HEK293T (cell line): ENCODE measurements around the gene NCKIPSD.

Experiments
- BHLHE40 ChIP-seq: fragments of 450-650 bp; IDR thresholded peaks from 2 replicates; pipeline ENCODE4 v1.6.1; 2016; ENCODE audit warnings: mild to moderate bottlenecking, moderate library complexity, borderline replicate concordance
- HDGF ChIP-seq: fragments of 450-650 bp; IDR thresholded peaks from 2 replicates; pipeline ENCODE4 v1.6.1; 2017; ENCODE audit warnings: antibody characterized with exemption, borderline replicate concordance
- PKNOX1 ChIP-seq: fragments of 450-650 bp; IDR thresholded peaks from 2 replicates; pipeline ENCODE4 v1.6.1; 2016

- TF ChIP-seq BHLHE40 (no peak), HDGF (no peak), PKNOX1 (no peak)
Observed at GRCh38 chr3:48639944-48640606, 45.6 kb downstream of the NCKIPSD start.
